ENCODE results near the gene FOXF1. TPM values are rescaled to one million over a fixed set of nuclear protein-coding genes. Genes with fewer than 3 reads are reported as not detected.

Gene FOXF1
- total and polyA plus RNA-seq, 9 of the 15 experiments (the other 6 are each of a cell fraction or from before 2014, with no cell fraction given), result 0.04 TPM; not detected in 8

DNA sequence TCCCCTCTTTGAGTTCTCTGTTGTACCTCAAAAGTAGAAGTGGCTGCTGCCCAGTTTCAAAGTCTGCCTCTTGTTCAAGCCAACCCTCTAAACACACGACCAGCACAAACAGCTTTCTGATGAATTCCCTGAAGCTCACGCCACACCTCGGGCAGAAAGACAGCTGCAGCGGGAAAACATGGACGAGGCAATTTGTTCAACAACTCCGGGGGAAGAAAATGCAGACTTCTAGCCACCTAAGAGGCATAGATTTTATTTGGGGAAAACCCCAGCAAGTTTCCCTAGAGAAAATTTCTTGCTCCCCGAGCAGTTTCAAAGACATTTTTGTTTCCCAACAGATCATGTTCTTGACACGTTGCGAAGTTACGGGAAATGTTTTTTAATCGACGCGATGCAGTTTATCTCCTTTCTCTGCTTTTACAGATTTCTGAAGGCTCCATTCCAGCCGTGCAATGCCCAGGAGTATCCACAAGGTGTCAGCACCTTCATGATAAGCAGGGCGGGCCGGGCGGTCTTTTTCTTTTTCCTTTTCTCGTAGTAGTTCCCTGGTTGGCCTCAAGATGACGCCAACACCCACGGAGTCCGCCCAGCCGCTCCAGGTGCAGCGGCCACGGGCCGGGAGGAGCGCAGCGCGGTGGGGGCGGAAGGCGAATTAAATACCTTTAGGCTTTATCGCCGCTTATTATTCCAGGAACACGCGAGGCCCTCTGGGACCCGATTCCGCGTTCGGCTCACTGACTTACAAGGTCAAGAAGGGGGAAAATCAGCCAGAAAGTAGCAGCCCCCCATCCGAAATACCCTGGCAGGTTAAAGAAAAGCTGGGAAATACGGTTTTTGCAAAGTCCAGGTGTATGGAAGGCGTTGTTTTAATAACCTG, 53.4 kb downstream of the FOXF1 start (continued):
- TF ChIP-seq, protein P1, sequence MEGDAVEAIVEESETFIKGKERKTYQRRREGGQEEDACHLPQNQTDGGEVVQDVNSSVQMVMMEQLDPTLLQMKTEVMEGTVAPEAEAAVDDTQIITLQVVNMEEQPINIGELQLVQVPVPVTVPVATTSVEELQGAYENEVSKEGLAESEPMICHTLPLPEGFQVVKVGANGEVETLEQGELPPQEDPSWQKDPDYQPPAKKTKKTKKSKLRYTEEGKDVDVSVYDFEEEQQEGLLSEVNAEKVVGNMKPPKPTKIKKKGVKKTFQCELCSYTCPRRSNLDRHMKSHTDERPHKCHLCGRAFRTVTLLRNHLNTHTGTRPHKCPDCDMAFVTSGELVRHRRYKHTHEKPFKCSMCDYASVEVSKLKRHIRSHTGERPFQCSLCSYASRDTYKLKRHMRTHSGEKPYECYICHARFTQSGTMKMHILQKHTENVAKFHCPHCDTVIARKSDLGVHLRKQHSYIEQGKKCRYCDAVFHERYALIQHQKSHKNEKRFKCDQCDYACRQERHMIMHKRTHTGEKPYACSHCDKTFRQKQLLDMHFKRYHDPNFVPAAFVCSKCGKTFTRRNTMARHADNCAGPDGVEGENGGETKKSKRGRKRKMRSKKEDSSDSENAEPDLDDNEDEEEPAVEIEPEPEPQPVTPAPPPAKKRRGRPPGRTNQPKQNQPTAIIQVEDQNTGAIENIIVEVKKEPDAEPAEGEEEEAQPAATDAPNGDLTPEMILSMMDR (IDR thresholded peaks at IDR 0.05 in 2 of 3, conservative IDR thresholded peaks at IDR 0.05 in 1 of 3; ENCODE audit: insufficient read depth in 2 of 3, low read depth in 1 of 3, low read length in 3 of 3), result peak; percentile 99 to 100 (median 100)
- peak; percentile 48; the same call in 1 of the 2 replicates for TF ChIP-seq BMI1 (IDR thresholded peaks at IDR 0.05; ENCODE audit: low read length)
- TF ChIP-seq E2F3 (CRISPR knock-in tag; IDR thresholded peaks at IDR 0.05), result no peak
- TF ChIP-seq MAZ (CRISPR knock-in tag; conservative IDR thresholded peaks at IDR 0.05 in 1 of 2, IDR thresholded peaks at IDR 0.05 in 1 of 2), result peak; percentile 28 to 59; a peak in 1 of 4 replicates
- TF ChIP-seq, protein P2, sequence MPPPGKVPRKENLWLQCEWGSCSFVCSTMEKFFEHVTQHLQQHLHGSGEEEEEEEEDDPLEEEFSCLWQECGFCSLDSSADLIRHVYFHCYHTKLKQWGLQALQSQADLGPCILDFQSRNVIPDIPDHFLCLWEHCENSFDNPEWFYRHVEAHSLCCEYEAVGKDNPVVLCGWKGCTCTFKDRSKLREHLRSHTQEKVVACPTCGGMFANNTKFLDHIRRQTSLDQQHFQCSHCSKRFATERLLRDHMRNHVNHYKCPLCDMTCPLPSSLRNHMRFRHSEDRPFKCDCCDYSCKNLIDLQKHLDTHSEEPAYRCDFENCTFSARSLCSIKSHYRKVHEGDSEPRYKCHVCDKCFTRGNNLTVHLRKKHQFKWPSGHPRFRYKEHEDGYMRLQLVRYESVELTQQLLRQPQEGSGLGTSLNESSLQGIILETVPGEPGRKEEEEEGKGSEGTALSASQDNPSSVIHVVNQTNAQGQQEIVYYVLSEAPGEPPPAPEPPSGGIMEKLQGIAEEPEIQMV (tag; conservative IDR thresholded peaks at IDR 0.05; ENCODE audit: low read depth), result no peak
- TF ChIP-seq, protein P3, sequence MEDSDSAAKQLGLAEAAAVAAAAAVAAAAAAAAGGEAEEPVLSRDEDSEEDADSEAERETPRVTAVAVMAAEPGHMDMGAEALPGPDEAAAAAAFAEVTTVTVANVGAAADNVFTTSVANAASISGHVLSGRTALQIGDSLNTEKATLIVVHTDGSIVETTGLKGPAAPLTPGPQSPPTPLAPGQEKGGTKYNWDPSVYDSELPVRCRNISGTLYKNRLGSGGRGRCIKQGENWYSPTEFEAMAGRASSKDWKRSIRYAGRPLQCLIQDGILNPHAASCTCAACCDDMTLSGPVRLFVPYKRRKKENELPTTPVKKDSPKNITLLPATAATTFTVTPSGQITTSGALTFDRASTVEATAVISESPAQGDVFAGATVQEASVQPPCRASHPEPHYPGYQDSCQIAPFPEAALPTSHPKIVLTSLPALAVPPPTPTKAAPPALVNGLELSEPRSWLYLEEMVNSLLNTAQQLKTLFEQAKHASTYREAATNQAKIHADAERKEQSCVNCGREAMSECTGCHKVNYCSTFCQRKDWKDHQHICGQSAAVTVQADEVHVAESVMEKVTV (CRISPR knock-in tag; IDR thresholded peaks at IDR 0.05), result peak; percentile 99
- TF ChIP-seq ZNF507 (tag; conservative IDR thresholded peaks at IDR 0.05), result no peak
- peak; percentile 90 for TF ChIP-seq RB1 (IDR thresholded peaks at IDR 0.05; ENCODE audit: low read depth)
- peak; percentile 29; the same call in 1 of the 2 replicates for TF ChIP-seq ESRRA (IDR thresholded peaks at IDR 0.05; ENCODE audit: borderline replicate concordance, low read depth)
- peak; percentile 48; the same call in 1 of the 2 replicates for TF ChIP-seq CXXC5 (CRISPR knock-in tag; IDR thresholded peaks at IDR 0.05)
- no peak for TF ChIP-seq ZNF174 (CRISPR knock-in tag; IDR thresholded peaks at IDR 0.05)
- TF ChIP-seq ATF1 (CRISPR knock-in tag; IDR thresholded peaks at IDR 0.05), result no peak
- 0 out of 2 replicates have a peak, but pooled peaks have one; percentile 45 for TF ChIP-seq ATF1 (tag; IDR thresholded peaks at IDR 0.05)
- TF ChIP-seq RAD21 (CRISPR knock-in tag; conservative IDR thresholded peaks at IDR 0.05 in 1 of 2, IDR thresholded peaks at IDR 0.05 in 1 of 2), result peak; percentile 99 to 100

All from K562 (cell line).